ENCODE results near the gene TNFRSF1B.
A peak's percentile ranks its signal among the peaks of the same experiment; 100 is the strongest.

TNFRSF1B gene

GRCh38 chr1:12166834-12167492, at the start of gene TNFRSF1B:
TNFRSF1B (plus strand) TSS chr1:12166991; CDS start chr1:12167092, 101 bp downstream.
- TF ChIP-seq, protein P1, sequence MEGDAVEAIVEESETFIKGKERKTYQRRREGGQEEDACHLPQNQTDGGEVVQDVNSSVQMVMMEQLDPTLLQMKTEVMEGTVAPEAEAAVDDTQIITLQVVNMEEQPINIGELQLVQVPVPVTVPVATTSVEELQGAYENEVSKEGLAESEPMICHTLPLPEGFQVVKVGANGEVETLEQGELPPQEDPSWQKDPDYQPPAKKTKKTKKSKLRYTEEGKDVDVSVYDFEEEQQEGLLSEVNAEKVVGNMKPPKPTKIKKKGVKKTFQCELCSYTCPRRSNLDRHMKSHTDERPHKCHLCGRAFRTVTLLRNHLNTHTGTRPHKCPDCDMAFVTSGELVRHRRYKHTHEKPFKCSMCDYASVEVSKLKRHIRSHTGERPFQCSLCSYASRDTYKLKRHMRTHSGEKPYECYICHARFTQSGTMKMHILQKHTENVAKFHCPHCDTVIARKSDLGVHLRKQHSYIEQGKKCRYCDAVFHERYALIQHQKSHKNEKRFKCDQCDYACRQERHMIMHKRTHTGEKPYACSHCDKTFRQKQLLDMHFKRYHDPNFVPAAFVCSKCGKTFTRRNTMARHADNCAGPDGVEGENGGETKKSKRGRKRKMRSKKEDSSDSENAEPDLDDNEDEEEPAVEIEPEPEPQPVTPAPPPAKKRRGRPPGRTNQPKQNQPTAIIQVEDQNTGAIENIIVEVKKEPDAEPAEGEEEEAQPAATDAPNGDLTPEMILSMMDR (IDR thresholded peaks at IDR 0.05; ENCODE audit: low read depth, low read length), result no peak
- no peak for DNase-seq (ENCODE audit: extremely low read depth, low read depth)

DNA sequence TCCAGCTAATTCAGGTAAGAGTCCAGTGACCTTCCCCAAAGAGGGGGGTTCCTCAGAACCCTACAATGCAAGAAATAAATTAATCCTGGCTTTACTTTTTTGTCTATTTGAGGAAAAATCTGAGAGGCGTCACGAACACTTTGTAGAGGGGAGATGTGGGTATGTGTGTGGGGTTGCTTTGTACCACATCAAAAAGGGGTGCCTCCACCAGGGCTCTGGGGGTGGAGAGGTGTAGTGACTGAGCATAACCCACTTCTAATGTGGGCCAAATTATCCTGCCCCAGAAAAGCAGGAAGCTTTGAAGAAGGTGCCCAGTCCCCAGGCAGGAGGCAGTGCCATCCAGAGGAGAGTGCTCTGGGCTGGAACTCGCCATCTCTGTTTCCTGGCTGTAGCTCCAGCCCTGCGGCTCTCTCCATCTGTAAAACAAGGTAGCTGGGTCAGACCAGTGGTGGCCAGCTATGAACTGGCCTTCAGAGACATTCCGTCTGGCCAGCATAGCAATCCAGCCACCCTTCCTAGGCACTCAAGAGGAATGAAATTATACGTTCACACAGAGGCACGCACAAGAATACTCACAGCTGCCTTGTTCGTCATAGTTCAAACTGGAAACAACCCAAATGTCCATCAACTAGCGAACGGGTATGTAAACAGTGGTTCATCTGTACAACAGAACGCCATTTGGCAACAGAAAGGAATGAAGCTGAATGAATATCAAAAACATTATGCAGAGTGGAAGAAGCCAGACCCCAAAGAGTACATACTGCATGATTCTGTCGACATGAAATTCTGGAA, 45.4 kb upstream of the TNFRSF1B start:
- TF ChIP-seq, protein P1 (IDR thresholded peaks at IDR 0.05; ENCODE audit: low read depth, low read length), result no peak
- DNase-seq (ENCODE audit: extremely low read depth, low read depth), result peak; percentile 60

- no peak for DNase-seq (ENCODE audit: extremely low read depth, low read depth)
- TF ChIP-seq, protein P1 (IDR thresholded peaks at IDR 0.05; ENCODE audit: low read depth, low read length), result no peak
Observed at GRCh38 chr1:12123172-12123571, 43.6 kb upstream of the TNFRSF1B start.

DNA sequence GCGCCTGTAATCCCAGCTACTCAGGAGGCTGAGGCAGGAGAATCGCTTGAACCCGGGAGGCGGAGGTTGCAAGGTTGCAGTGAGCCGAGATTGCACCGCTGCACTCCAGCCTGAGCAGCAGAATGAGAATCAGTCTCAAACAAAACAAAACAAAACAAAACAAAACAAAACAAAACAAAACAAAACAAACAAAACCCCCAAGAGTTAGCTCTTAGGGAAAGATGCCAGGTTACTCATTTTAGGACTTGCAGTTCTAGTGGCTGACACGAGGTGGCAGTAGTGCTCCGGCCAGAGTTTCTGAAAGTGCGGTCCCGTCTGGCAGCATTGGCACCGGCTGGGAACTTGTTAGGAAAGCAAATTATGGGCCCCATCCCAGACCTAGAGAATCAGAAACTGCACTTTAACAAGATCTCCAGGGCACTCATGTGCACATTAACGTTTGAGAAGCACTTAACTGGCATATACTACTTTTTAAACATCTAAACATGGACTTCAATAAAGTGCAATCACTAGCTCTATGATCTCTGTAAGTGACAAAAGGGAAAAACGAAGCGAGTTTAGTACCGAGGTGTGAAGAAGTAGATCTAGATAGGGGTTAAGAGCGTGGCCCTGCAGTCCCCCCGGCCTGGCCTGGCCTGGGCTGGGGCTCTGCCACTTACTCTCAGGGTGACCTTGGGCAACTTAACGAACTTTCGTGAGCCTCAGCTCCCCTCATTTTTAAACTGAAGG, 41.9 kb upstream of the TNFRSF1B start:
- TF ChIP-seq, protein P1 (IDR thresholded peaks at IDR 0.05; ENCODE audit: low read depth, low read length), result peak; percentile 96
- DNase-seq (ENCODE audit: extremely low read depth, low read depth), result peak; percentile 35

DNA sequence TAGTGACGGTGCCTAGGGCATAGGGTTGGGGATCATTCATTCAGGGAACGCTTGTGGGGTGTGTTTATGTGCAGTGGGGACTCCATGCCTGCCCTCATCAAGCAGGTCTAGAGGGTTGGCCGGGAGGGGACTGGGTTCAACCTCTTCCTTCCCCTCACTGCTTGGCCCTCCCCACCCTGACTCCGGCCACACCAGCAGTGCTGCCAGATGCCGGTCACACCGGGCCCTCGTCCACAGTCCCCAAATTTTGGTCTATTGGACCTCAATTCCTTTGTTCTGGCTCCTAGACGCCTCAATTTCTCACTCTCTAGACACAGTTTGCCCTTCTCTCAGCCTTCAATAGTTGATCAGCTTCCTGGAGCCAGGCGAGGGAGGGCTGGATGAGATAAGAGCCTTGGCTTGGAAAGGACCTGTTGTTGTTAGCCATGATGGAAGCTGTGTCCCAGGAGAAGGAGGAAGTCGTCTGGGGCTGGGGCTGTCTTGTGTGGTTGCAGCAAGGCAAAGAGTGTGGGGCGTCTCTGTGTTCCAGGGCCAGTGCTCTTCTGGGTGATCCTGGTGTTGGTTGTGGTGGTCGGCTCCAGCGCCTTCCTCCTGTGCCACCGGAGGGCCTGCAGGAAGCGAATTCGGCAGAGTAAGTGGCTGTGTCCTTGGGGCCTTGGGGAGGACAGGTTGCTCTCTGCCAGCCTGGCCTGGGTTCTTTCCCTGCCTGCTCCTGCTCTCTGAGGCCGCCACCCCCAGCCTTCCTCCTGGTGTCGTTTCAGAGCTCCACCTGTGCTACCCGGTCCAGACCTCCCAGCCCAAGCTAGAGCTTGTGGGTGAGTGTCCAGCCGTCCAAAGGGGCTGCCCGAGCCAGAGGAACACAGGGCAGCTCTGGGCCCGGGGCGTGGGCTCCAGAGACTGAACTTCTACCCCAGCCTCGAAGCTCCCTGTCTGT, 41.1 kb upstream of the TNFRSF1B start:
- DNase-seq (ENCODE audit: extremely low read depth, low read depth), result no peak

DNA sequence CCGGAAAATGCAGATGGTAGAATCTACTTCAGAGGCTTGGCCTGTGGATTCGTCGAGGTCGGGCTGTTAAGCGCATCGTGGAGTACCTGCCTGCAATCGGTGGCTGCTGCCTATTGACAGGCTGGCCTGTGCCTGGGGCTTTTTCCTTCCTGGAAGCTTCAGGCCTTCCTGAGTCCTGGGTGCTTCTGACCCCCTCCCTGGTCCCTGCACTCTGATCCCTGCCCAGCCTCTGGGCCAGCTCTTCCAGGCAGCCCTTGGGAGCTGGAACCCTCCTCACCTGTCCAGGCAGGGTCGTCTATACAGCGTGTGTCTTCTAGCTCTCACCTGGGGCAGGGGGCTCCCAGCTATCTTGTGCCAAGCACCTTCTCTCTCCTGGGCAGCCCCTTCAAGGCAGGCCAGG, 40.0 kb upstream of the TNFRSF1B start:
- no peak for DNase-seq (ENCODE audit: extremely low read depth, low read depth)
- TF ChIP-seq, protein P1 (IDR thresholded peaks at IDR 0.05; ENCODE audit: low read depth, low read length), result no peak

More for the DNA sequence above, 41.1 kb upstream of the TNFRSF1B start:
- TF ChIP-seq, protein P1 (IDR thresholded peaks at IDR 0.05; ENCODE audit: low read depth, low read length), result no peak
